ENCODE results near the gene CIRBP.

Gene CIRBP

GRCh38 chr19:1285737-1286360, 16.7 kb downstream of the CIRBP start, which contains the start of gene EFNA2:
Gene EFNA2 (plus strand): TSS chr19:1285873. CDS start chr19:1286169, 296 bp downstream.
- no peak for TF ChIP-seq CTCF (IDR thresholded peaks at IDR 0.05)
- peaks cover 3 to 78% of the 10 kb centered on the region in 2 donors for H3K27me3 ChIP-seq

GRCh38 chr19:1286487-1287353, 17.6 kb downstream of the CIRBP start:
- H3K4me3 ChIP-seq, result peak overlapping the region in 1 of 2 donors; percentile 20
- no peak for TF ChIP-seq CTCF (IDR thresholded peaks at IDR 0.05)
- H3K27ac ChIP-seq, result no peak overlapping the region
- no peaks in the 10 kb centered on the region for H3K9me3 ChIP-seq
- peaks cover 3 to 87% of the 10 kb centered on the region in 2 donors for H3K27me3 ChIP-seq
- intact Hi-C loops (cut with DNase I; ENCODE audit: low total_unique reads), result no loop called here
- DNase-seq, result no peak
- peaks cover 0 to 29% (median 18%) of the 10 kb centered on the region in 4 donors for H3K4me1 ChIP-seq
- H3K36me3 ChIP-seq, result no peaks in the 10 kb centered on the region

More at GRCh38 chr19:1285737-1286360, 16.7 kb downstream of the CIRBP start, which contains the start of gene EFNA2:
- no peak for DNase-seq
- intact Hi-C loops (cut with DNase I; ENCODE audit: low total_unique reads), result no loop called here
- peaks cover 0 to 25% (median 18%) of the 10 kb centered on the region in 4 donors for H3K4me1 ChIP-seq
- no peak within 1 kb of the TSS for H3K27ac ChIP-seq
- H3K9me3 ChIP-seq, result no peaks in the 10 kb centered on the region
- H3K4me3 ChIP-seq, result peak within 1 kb of the TSS; percentile 8 to 20
- no peaks in the 10 kb centered on the region for H3K36me3 ChIP-seq

- peaks cover 0 to 32% (median 18%) of the 10 kb centered on the region in 4 donors for H3K4me1 ChIP-seq
- no peak overlapping the region for H3K4me3 ChIP-seq
- intact Hi-C loops (cut with DNase I; ENCODE audit: low total_unique reads), result no loop called here
- no peaks in the 10 kb centered on the region for H3K9me3 ChIP-seq
- H3K27ac ChIP-seq, result no peak overlapping the region
- DNase-seq, result no peak
- TF ChIP-seq CTCF (IDR thresholded peaks at IDR 0.05), result no peak
- no peaks in the 10 kb centered on the region for H3K36me3 ChIP-seq
- peaks cover 3 to 95% of the 10 kb centered on the region in 2 donors for H3K27me3 ChIP-seq
Observed at GRCh38 chr19:1287354-1288225, 18.5 kb downstream of the CIRBP start.

GRCh38 chr19:1288226-1288612, 19.1 kb downstream of the CIRBP start:
- TF ChIP-seq CTCF (IDR thresholded peaks at IDR 0.05), result no peak
- intact Hi-C loops (cut with DNase I; ENCODE audit: low total_unique reads), result no loop called here
- Histone ChIP-seq H3K4me3 (no peak overlapping the region), H3K9me3 (no peaks in the 10 kb centered on the region), H3K27ac (no peak overlapping the region), H3K4me1 (peaks cover 0 to 32% (median 18%) of the 10 kb centered on the region in 4 donors), H3K36me3 (no peaks in the 10 kb centered on the region), H3K27me3 (peaks cover 3 to 95% of the 10 kb centered on the region in 2 donors)
- DNase-seq, result no peak
